ENCODE data around the gene RNU6-9. TPM values are rescaled to one million over a fixed set of nuclear protein-coding genes. Genes with fewer than 3 reads are reported as not detected.
A peak's percentile ranks its signal among the peaks of the same experiment; 100 is the strongest.

RNU6-9 gene
- total RNA-seq, 1 donor, result not detected

DNA sequence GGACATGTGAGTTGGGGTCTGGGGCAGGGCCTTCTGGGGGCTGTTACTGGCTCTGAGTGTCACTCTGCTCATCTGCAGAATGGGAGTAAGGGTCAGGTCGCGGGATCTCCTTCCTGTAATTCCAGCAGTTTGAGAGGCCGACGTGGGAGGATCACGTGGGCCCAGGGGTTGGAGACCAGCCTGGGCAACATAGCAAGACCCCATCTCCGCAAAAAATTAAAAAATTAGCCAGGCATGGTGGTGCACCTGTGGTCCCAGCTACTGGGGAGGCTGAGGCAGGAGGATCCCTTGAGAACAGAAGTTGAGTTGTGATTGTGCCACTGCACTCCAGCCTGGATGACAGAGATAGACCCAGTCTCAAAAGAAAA lies 36.6 kb downstream of the RNU6-9 start:
- H3K36me3 ChIP-seq (ENCODE audit: insufficient read depth, low read length), result no peaks in the 10 kb centered on the region
- DNase-seq (ENCODE audit: insufficient read length, low spot score, missing footprints), result no peak
- peaks cover 40% of the 10 kb centered on the region for H3K79me2 ChIP-seq (ENCODE audit: insufficient read depth, low read length)
- H2AFZ ChIP-seq (ENCODE audit: low read length), result no peak overlapping the region
- no peak overlapping the region for H3K4me3 ChIP-seq (ENCODE audit: insufficient read depth, low read length)
- TF ChIP-seq, protein P1, sequence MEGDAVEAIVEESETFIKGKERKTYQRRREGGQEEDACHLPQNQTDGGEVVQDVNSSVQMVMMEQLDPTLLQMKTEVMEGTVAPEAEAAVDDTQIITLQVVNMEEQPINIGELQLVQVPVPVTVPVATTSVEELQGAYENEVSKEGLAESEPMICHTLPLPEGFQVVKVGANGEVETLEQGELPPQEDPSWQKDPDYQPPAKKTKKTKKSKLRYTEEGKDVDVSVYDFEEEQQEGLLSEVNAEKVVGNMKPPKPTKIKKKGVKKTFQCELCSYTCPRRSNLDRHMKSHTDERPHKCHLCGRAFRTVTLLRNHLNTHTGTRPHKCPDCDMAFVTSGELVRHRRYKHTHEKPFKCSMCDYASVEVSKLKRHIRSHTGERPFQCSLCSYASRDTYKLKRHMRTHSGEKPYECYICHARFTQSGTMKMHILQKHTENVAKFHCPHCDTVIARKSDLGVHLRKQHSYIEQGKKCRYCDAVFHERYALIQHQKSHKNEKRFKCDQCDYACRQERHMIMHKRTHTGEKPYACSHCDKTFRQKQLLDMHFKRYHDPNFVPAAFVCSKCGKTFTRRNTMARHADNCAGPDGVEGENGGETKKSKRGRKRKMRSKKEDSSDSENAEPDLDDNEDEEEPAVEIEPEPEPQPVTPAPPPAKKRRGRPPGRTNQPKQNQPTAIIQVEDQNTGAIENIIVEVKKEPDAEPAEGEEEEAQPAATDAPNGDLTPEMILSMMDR (IDR thresholded peaks at IDR 0.05; ENCODE audit: extremely low read depth, low read depth, low read length), result no peak
- no peak overlapping the region for H3K27ac ChIP-seq (ENCODE audit: low read depth, low read length)
- H4K20me1 ChIP-seq (ENCODE audit: insufficient read depth, low read length), result peaks cover 3% of the 10 kb centered on the region
- no peak overlapping the region for H3K4me2 ChIP-seq (ENCODE audit: insufficient read depth, low read length)
- no peaks in the 10 kb centered on the region for H3K27me3 ChIP-seq (ENCODE audit: insufficient read depth, low read length)
- no peaks in the 10 kb centered on the region for H3K9me3 ChIP-seq (ENCODE audit: low read depth, low read length)
- peaks cover 20% of the 10 kb centered on the region for H3K4me1 ChIP-seq (ENCODE audit: insufficient read depth, low read length)

GRCh38 chr19:931860-932647 lies 38.8 kb downstream of the RNU6-9 start:
- Histone ChIP-seq H3K27me3 (ENCODE audit: insufficient read depth, low read length) (no peaks in the 10 kb centered on the region), H3K4me1 (ENCODE audit: insufficient read depth, low read length) (peaks cover 16% of the 10 kb centered on the region), H4K20me1 (ENCODE audit: insufficient read depth, low read length) (peaks cover 3% of the 10 kb centered on the region), H3K9me3 (ENCODE audit: low read depth, low read length) (no peaks in the 10 kb centered on the region), H3K27ac (ENCODE audit: low read depth, low read length) (no peak overlapping the region), H3K4me2 (ENCODE audit: insufficient read depth, low read length) (no peak overlapping the region), H3K79me2 (ENCODE audit: insufficient read depth, low read length) (peaks cover 36% of the 10 kb centered on the region), H3K36me3 (ENCODE audit: insufficient read depth, low read length) (no peaks in the 10 kb centered on the region), H3K4me3 (ENCODE audit: insufficient read depth, low read length) (no peak overlapping the region), H2AFZ (ENCODE audit: low read length) (no peak overlapping the region)
- TF ChIP-seq, protein P1 (IDR thresholded peaks at IDR 0.05; ENCODE audit: extremely low read depth, low read depth, low read length), result no peak
- DNase-seq (ENCODE audit: insufficient read length, low spot score, missing footprints), result peak; percentile 86

- Histone ChIP-seq H4K20me1 (ENCODE audit: insufficient read depth, low read length) (peaks cover 3% of the 10 kb centered on the region), H3K4me3 (ENCODE audit: insufficient read depth, low read length) (no peak overlapping the region), H3K27me3 (ENCODE audit: insufficient read depth, low read length) (no peaks in the 10 kb centered on the region), H3K4me2 (ENCODE audit: insufficient read depth, low read length) (peak overlapping the region; percentile 39), H2AFZ (ENCODE audit: low read length) (no peak overlapping the region), H3K27ac (ENCODE audit: low read depth, low read length) (peak overlapping the region; percentile 48), H3K9me3 (ENCODE audit: low read depth, low read length) (no peaks in the 10 kb centered on the region), H3K36me3 (ENCODE audit: insufficient read depth, low read length) (no peaks in the 10 kb centered on the region), H3K79me2 (ENCODE audit: insufficient read depth, low read length) (peaks cover 34% of the 10 kb centered on the region), H3K4me1 (ENCODE audit: insufficient read depth, low read length) (peaks cover 16% of the 10 kb centered on the region)
- TF ChIP-seq, protein P1 (IDR thresholded peaks at IDR 0.05; ENCODE audit: extremely low read depth, low read depth, low read length), result no peak
- DNase-seq (ENCODE audit: insufficient read length, low spot score, missing footprints), result peak; percentile 100
Measured at GRCh38 chr19:932648-933552, 39.6 kb downstream of the RNU6-9 start.

- H3K27me3 ChIP-seq (ENCODE audit: insufficient read depth, low read length), result no peaks in the 10 kb centered on the region
- H3K4me1 ChIP-seq (ENCODE audit: insufficient read depth, low read length), result peaks cover 16% of the 10 kb centered on the region
- peaks cover 3% of the 10 kb centered on the region for H4K20me1 ChIP-seq (ENCODE audit: insufficient read depth, low read length)
- peaks cover 36% of the 10 kb centered on the region for H3K79me2 ChIP-seq (ENCODE audit: insufficient read depth, low read length)
- TF ChIP-seq, protein P1 (IDR thresholded peaks at IDR 0.05; ENCODE audit: extremely low read depth, low read depth, low read length), result no peak
- H3K4me2 ChIP-seq (ENCODE audit: insufficient read depth, low read length), result peak overlapping the region; percentile 39
- DNase-seq (ENCODE audit: insufficient read length, low spot score, missing footprints), result no peak
- H3K9me3 ChIP-seq (ENCODE audit: low read depth, low read length), result no peaks in the 10 kb centered on the region
- H3K27ac ChIP-seq (ENCODE audit: low read depth, low read length), result peak overlapping the region; percentile 17
- H3K36me3 ChIP-seq (ENCODE audit: insufficient read depth, low read length), result no peaks in the 10 kb centered on the region
- H3K4me3 ChIP-seq (ENCODE audit: insufficient read depth, low read length), result no peak overlapping the region
- H2AFZ ChIP-seq (ENCODE audit: low read length), result no peak overlapping the region
Measured at GRCh38 chr19:933553-933882, 40.2 kb downstream of the RNU6-9 start.

Measured in osteoblast (primary cell).